DOHH2 (cell line): ENCODE results near the gene GAREM1.

Experiments
- EZH2phosphoT487 ChIP-seq: fragments of 200-600 bp; sonication (generic); IDR thresholded peaks from 2 replicates; pipeline ENCODE4 v1.6.1; 2017; ENCODE audit warnings: borderline replicate concordance, mild to moderate bottlenecking, antibody characterized with exemption, low read length, moderate library complexity, mixed read lengths
- TF ChIP-seq, protein P1 (sequence below): fragments of 200-600 bp; sonication (generic); IDR thresholded peaks from one replicate; pipeline ENCODE4 v1.5.1; 2014; ENCODE audit warnings: antibody characterized with exemption, mild to moderate bottlenecking, low read depth, low read length; ENCODE audit not compliant: poor library complexity, severe bottlenecking

DNA sequence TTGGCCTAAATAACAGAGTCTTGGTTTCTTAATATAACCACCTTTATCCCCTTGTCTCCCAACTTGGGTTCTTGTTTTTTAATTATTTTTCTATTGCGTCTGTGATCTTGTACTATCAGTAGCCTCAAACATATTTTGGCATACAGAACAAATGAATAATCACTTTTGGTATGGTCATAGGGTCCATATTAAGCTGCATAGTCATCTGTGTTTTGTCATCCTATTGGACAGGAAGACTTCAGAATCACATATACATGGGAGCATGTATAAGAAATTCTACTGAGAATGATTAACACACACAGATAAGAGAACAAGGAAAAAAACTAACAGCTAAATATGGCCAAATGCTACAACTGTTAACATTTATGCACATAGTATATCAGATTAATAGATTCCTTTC, 154.8 kb downstream of the GAREM1 start:
- TF ChIP-seq, protein P1, sequence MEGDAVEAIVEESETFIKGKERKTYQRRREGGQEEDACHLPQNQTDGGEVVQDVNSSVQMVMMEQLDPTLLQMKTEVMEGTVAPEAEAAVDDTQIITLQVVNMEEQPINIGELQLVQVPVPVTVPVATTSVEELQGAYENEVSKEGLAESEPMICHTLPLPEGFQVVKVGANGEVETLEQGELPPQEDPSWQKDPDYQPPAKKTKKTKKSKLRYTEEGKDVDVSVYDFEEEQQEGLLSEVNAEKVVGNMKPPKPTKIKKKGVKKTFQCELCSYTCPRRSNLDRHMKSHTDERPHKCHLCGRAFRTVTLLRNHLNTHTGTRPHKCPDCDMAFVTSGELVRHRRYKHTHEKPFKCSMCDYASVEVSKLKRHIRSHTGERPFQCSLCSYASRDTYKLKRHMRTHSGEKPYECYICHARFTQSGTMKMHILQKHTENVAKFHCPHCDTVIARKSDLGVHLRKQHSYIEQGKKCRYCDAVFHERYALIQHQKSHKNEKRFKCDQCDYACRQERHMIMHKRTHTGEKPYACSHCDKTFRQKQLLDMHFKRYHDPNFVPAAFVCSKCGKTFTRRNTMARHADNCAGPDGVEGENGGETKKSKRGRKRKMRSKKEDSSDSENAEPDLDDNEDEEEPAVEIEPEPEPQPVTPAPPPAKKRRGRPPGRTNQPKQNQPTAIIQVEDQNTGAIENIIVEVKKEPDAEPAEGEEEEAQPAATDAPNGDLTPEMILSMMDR: no peak
- TF ChIP-seq EZH2phosphoT487: no peak
